GM12892 (cell line): ENCODE data around the gene NTN1.

Experiments
- POLR2A ChIP-seq: IDR thresholded peaks from 2 replicates; pipeline ENCODE4 v1.6.1; 2011; ENCODE audit warnings: low read depth, low read length, control low read depth
- POLR2AphosphoS5 ChIP-seq: IDR thresholded peaks from 2 replicates; pipeline ENCODE4 v1.6.1; 2011; ENCODE audit warnings: low read depth, low read length, control low read depth

- TF ChIP-seq POLR2AphosphoS5 (no peak), POLR2A (no peak)
Measured at GRCh38 chr17:9225305-9226101, 204.2 kb downstream of the NTN1 start.
